ENCODE results near the gene SEMA6B. TPM values are rescaled to one million over a fixed set of nuclear protein-coding genes. Genes with fewer than 3 reads are reported as not detected.
"Not testable (repeated sequence)": the region's sequence is repeated elsewhere in the genome, so short reads cannot be mapped to it uniquely, and the experiment has no call there.

The SEMA6B gene
- total RNA-seq, 1 donor from 2014 or later = 11.3 TPM

GRCh38 chr19:4533835-4534424, 25.6 kb downstream of the SEMA6B start:
- ATAC-seq = no peak
- no peak for TF ChIP-seq CTCF (IDR thresholded peaks at IDR 0.05)
- H3K36me3 ChIP-seq = no peaks in the 10 kb centered on the region

GRCh38 chr19:4533334-4533733, 26.1 kb downstream of the SEMA6B start:
- H3K27ac ChIP-seq = no peak overlapping the region
- peaks cover 16% of the 10 kb centered on the region for H3K4me1 ChIP-seq
- H3K36me3 ChIP-seq = no peaks in the 10 kb centered on the region
- intact Hi-C loops (cut with DNase I) = no loop called here
- no peak for ATAC-seq
- no peak overlapping the region for H3K4me3 ChIP-seq
- H3K27me3 ChIP-seq (ENCODE audit: low read depth) = peaks cover 11% of the 10 kb centered on the region
- no peak for DNase-seq
- no peak for TF ChIP-seq CTCF (IDR thresholded peaks at IDR 0.05)
- H3K9me3 ChIP-seq = no peaks in the 10 kb centered on the region

More at GRCh38 chr19:4533835-4534424, 25.6 kb downstream of the SEMA6B start:
- no peaks in the 10 kb centered on the region for H3K9me3 ChIP-seq
- no peak for DNase-seq
- H3K4me3 ChIP-seq = no peak overlapping the region
- H3K27ac ChIP-seq = no peak overlapping the region
- intact Hi-C loops (cut with DNase I) = no loop called here
- peaks cover 16% of the 10 kb centered on the region for H3K4me1 ChIP-seq
- peaks cover 11% of the 10 kb centered on the region for H3K27me3 ChIP-seq (ENCODE audit: low read depth)

GRCh38 chr19:4531562-4532165, 27.8 kb downstream of the SEMA6B start:
- Histone ChIP-seq H3K4me3 (no peak overlapping the region), H3K36me3 (no peaks in the 10 kb centered on the region), H3K4me1 (peaks cover 16% of the 10 kb centered on the region), H3K9me3 (no peaks in the 10 kb centered on the region), H3K27ac (no peak overlapping the region), H3K27me3 (ENCODE audit: low read depth) (peaks cover 11% of the 10 kb centered on the region)
- ATAC-seq = no peak
- DNase-seq = no peak
- no peak for TF ChIP-seq CTCF (IDR thresholded peaks at IDR 0.05)
- intact Hi-C loops (cut with DNase I) = no loop called here

GRCh38 chr19:4529924-4530522, 29.5 kb downstream of the SEMA6B start:
- TF ChIP-seq CTCF (IDR thresholded peaks at IDR 0.05) = no peak
- H3K4me3 ChIP-seq = no peak overlapping the region
- no peaks in the 10 kb centered on the region for H3K36me3 ChIP-seq
- no peak overlapping the region for H3K27ac ChIP-seq
- H3K9me3 ChIP-seq = no peaks in the 10 kb centered on the region
- peaks cover 5% of the 10 kb centered on the region for H3K4me1 ChIP-seq
- intact Hi-C loops (cut with DNase I) = no loop called here
- H3K27me3 ChIP-seq (ENCODE audit: low read depth) = peaks cover 6% of the 10 kb centered on the region
- DNase-seq (no peak), ATAC-seq (no peak)

GRCh38 chr19:4528843-4529242, 30.6 kb downstream of the SEMA6B start:
- no peaks in the 10 kb centered on the region for H3K27me3 ChIP-seq (ENCODE audit: low read depth)
- H3K27ac ChIP-seq = no peak overlapping the region
- H3K4me3 ChIP-seq = no peak overlapping the region
- no peaks in the 10 kb centered on the region for H3K9me3 ChIP-seq
- DNase-seq = no peak
- no peaks in the 10 kb centered on the region for H3K36me3 ChIP-seq
- H3K4me1 ChIP-seq = no peaks in the 10 kb centered on the region
- no peak for ATAC-seq
- TF ChIP-seq CTCF (IDR thresholded peaks at IDR 0.05) = no peak
- intact Hi-C loops (cut with DNase I) = no loop called here

GRCh38 chr19:4527377-4527776, 32.1 kb downstream of the SEMA6B start:
- DNase-seq; H3K36me3 ChIP-seq; H3K27me3 ChIP-seq (ENCODE audit: low read depth); intact Hi-C loops (cut with DNase I); H3K4me1 ChIP-seq; H3K4me3 ChIP-seq; H3K9me3 ChIP-seq; ATAC-seq; H3K27ac ChIP-seq: not testable (repeated sequence)
